NOMO-1 treated with DMSO at 0.1 percent for 48 hours (cell line): Measurements from ENCODE around the gene SPEN.
"Not testable (repeated sequence)": the region's sequence is repeated elsewhere in the genome, so short reads cannot be mapped to it uniquely, and the experiment has no call there.

ENCODE experiments used
- DNase-seq: peaks from one replicate; lab custom pipeline; 2025; ENCODE audit not compliant: unreplicated experiment; lab: John Stamatoyannopoulos, UW

The SPEN gene

GRCh38 chr1:15833069-15833679 lies 14.3 kb upstream of the SPEN start:
- DNase-seq, result peak; percentile 76

GRCh38 chr1:15833842-15834405 lies 13.6 kb upstream of the SPEN start:
- DNase-seq, result no peak

GRCh38 chr1:15834406-15835204 lies 12.9 kb upstream of the SPEN start:
- peak; percentile 93 for DNase-seq

- DNase-seq, result no peak
These were observed 12.2 kb upstream of the SPEN start for GRCh38 chr1:15835205-15835740.

- DNase-seq, result peak; percentile 98
These were observed 11.6 kb upstream of the SPEN start for GRCh38 chr1:15835741-15836510.

- DNase-seq, result not testable (repeated sequence)
These were observed 11.1 kb upstream of the SPEN start for GRCh38 chr1:15836511-15836771.

GRCh38 chr1:15836772-15837669 lies 10.5 kb upstream of the SPEN start:
- peak; percentile 83 for DNase-seq

GRCh38 chr1:15837931-15838330 lies 9.6 kb upstream of the SPEN start:
- DNase-seq, result no peak

GRCh38 chr1:15838721-15839120 lies 8.8 kb upstream of the SPEN start:
- no peak for DNase-seq

- no peak for DNase-seq
These were observed 3.5 kb upstream of the SPEN start for GRCh38 chr1:15843826-15844572.

GRCh38 chr1:15846056-15846455 lies 1.5 kb upstream of the SPEN start:
- DNase-seq, result not testable (repeated sequence)

GRCh38 chr1:15847893-15848142 lies 311 bp downstream of the SPEN start:
- DNase-seq, result no peak

- peak; percentile 34 for DNase-seq
These were observed 829 bp downstream of the SPEN start for GRCh38 chr1:15848143-15848928.

- peak; percentile 72 for DNase-seq
These were observed 1.6 kb downstream of the SPEN start for GRCh38 chr1:15848929-15849774.

- peak; percentile 59 for DNase-seq
These were observed 2.3 kb downstream of the SPEN start for GRCh38 chr1:15849775-15850324.

GRCh38 chr1:15850471-15851001 lies 3.0 kb downstream of the SPEN start:
- DNase-seq, result no peak

GRCh38 chr1:15851210-15852035 lies 3.9 kb downstream of the SPEN start:
- no peak for DNase-seq
